ENCODE results near the gene HOXD9.

- TF ChIP-seq CTCF (IDR thresholded peaks at IDR 0.05 in 8 of 11, conservative IDR thresholded peaks at IDR 0.05 in 3 of 11) (no peak), POLR2A (IDR thresholded peaks at IDR 0.05) (no peak)
These were observed 31.7 kb upstream of the HOXD9 start for GRCh38 chr2:176090862-176091261.

Measured in spleen (tissue), 7 donors.